ENCODE data around the gene FSTL4. TPM values are rescaled to one million over a fixed set of nuclear protein-coding genes. Genes with fewer than 3 reads are reported as not detected.
"Not testable (repeated sequence)": the region's sequence is repeated elsewhere in the genome, so short reads cannot be mapped to it uniquely, and the experiment has no call there.

FSTL4 gene
- total and polyA plus RNA-seq, 5 experiments from 2014 or later, result 1.5 to 1.6 TPM; not detected in 3

DNA sequence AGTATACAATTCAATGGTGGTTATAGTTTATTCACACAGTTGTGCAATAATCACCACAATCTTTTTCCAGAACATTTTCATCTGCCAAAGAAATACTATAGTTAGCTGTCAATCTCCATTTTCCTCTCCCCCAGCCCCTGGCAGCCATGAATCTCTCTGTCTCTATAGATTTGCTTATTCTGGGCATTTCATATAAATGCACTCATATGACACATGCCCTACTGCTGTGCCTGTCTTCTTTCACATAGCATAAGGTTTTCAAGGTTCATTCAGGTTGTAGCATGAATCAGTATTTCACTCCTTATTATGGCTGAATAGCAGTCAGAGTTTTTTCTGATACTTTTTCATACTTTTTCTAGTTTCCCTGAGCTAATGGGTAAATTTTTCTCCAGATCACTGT lies 432.9 kb downstream of the FSTL4 start:
- no peak for DNase-seq
- no peak overlapping the region for H3K4me3 Mint-ChIP-seq
- H3K27me3 Mint-ChIP-seq, result no peaks in the 10 kb centered on the region
- peaks cover 0 to 4% (median 0%) of the 10 kb centered on the region in 9 donors for H3K9me3 Mint-ChIP-seq
- POLR2A ChIA-PET, result interaction anchor here (0.6 kb wide), 1 partner anchor 970 kb away, joined by 3 read pairs; no protein-coding TSS in a partner anchor
- no peak for ATAC-seq
- no peaks in the 10 kb centered on the region for H3K4me1 Mint-ChIP-seq
- H3K27ac Mint-ChIP-seq, result no peak overlapping the region
- no peaks in the 10 kb centered on the region for H3K36me3 Mint-ChIP-seq

- ATAC-seq (peak; percentile 95 to 96), DNase-seq (peak; percentile 52 to 93 (median 80))
- H3K27me3 Mint-ChIP-seq, result not testable (repeated sequence)
- Mint-ChIP-seq H3K27ac (peak overlapping the region; percentile 73 to 95 (median 89)), H3K4me3 (peak overlapping the region; percentile 71 to 89 (median 85)), H3K36me3 (peaks cover 0 to 21% (median 12%) of the 10 kb centered on the region in 3 donors), H3K4me1 (peaks cover 18 to 37% (median 28%) of the 10 kb centered on the region in 4 donors), H3K9me3 (peaks cover 0 to 30% (median 16%) of the 10 kb centered on the region in 9 donors)
- POLR2A ChIA-PET, result interaction anchor here (0.8 to 1.6 kb wide), 8 partner anchors 23 to 1734 kb away, joined by 3 to 6 read pairs (median 4); partner anchors contain the start of genes C5orf24, HSPA4 and PCBD2
These were observed 441.5 kb downstream of the FSTL4 start for GRCh38 chr5:133170756-133171387.

DNA sequence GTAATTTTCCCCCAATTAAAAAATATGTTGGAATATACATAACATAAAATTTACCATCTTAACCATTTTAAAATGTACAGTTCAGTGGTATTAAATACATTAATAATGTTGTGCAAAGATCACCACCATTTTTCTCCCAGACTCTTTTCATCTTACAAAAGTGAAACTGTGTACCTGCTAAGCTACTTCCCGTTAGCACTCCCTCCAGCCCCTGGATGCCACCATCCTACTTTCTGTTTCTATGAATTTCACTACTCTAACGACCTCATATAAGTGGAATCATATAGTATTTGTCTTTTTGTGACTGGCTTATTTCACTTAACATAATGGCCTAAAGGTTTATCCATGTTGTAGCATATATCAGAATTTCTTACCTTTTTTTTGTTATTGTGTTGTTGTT lies 447.6 kb downstream of the FSTL4 start:
- Mint-ChIP-seq H3K27me3 (peaks cover 0 to 4% (median 0%) of the 10 kb centered on the region in 5 donors), H3K27ac (peak overlapping the region in 2 of 10 donors; percentile 5 to 44), H3K36me3 (peaks cover 0 to 18% (median 9%) of the 10 kb centered on the region in 3 donors), H3K4me1 (peaks cover 12 to 35% (median 20%) of the 10 kb centered on the region in 4 donors), H3K4me3 (peak overlapping the region in 1 of 10 donors; percentile 23), H3K9me3 (peaks cover 0 to 27% (median 14%) of the 10 kb centered on the region in 9 donors)
- DNase-seq, result no peak
- ATAC-seq, result no peak
- POLR2A ChIA-PET, result no interaction called here

- H3K4me3 Mint-ChIP-seq, result no peak overlapping the region
- H3K9me3 Mint-ChIP-seq, result peaks cover 0 to 23% (median 11%) of the 10 kb centered on the region in 9 donors
- POLR2A ChIA-PET, result no interaction called here
- ATAC-seq (no peak), DNase-seq (no peak)
- H3K27me3 Mint-ChIP-seq, result peaks cover 0 to 2% (median 0%) of the 10 kb centered on the region in 5 donors
- peaks cover 9 to 28% (median 14%) of the 10 kb centered on the region in 4 donors for H3K4me1 Mint-ChIP-seq
- peaks cover 0 to 16% (median 5%) of the 10 kb centered on the region in 3 donors for H3K36me3 Mint-ChIP-seq
- no peak overlapping the region for H3K27ac Mint-ChIP-seq
These were observed 448.5 kb downstream of the FSTL4 start for GRCh38 chr5:133163839-133164238.

- H3K4me1 Mint-ChIP-seq, result peaks cover 4 to 13% (median 6%) of the 10 kb centered on the region in 4 donors
- POLR2A ChIA-PET, result no interaction called here
- no peak for ATAC-seq
- DNase-seq, result no peak
- H3K27ac Mint-ChIP-seq, result peak overlapping the region in 1 of 10 donors; percentile 40
- no peaks in the 10 kb centered on the region for H3K27me3 Mint-ChIP-seq
- H3K9me3 Mint-ChIP-seq, result peaks cover 0 to 9% (median 0%) of the 10 kb centered on the region in 9 donors
- H3K4me3 Mint-ChIP-seq, result no peak overlapping the region
- H3K36me3 Mint-ChIP-seq, result peaks cover 0 to 3% (median 0%) of the 10 kb centered on the region in 3 donors
These were observed 452.8 kb downstream of the FSTL4 start for GRCh38 chr5:133159543-133159942.

DNA sequence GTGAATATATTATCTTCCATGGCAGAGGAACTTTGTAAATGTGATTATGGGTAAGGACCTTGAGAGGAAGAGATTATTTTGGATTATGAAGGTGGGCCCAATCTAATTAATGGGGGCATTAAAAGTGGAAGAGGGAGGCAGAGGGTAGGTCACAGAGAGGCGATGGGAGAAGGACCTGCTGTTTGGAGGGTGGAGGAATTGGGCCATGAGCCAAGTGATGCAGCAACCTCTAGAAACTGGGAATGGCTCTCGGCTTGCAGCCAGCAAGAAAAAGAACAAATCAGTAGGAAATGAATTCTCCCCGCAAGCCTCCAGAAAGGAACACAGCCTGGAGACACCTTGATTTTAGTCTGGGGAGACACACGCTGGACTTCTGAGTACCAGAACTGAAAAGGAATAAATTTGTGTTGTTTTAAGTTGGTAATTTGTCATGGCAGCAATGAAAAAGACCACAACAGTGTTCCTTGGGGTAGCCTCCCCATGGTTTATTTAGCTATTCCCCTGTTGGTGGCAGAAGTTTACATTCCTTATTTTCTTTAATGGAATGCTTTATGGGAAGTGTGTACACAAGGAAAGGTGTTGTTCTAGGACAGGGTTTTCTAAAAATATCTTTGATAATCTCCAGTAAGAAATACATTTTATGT lies 456.9 kb downstream of the FSTL4 start:
- peaks cover 0 to 9% (median 0%) of the 10 kb centered on the region in 9 donors for H3K9me3 Mint-ChIP-seq
- POLR2A ChIA-PET, result no interaction called here
- ATAC-seq (no peak), DNase-seq (no peak)
- peak overlapping the region in 1 of 10 donors; percentile 32 for H3K27ac Mint-ChIP-seq
- H3K27me3 Mint-ChIP-seq, result no peaks in the 10 kb centered on the region
- H3K4me3 Mint-ChIP-seq, result no peak overlapping the region
- H3K4me1 Mint-ChIP-seq, result peaks cover 0 to 8% (median 6%) of the 10 kb centered on the region in 4 donors
- H3K36me3 Mint-ChIP-seq, result peaks cover 0 to 3% (median 0%) of the 10 kb centered on the region in 3 donors

DNA sequence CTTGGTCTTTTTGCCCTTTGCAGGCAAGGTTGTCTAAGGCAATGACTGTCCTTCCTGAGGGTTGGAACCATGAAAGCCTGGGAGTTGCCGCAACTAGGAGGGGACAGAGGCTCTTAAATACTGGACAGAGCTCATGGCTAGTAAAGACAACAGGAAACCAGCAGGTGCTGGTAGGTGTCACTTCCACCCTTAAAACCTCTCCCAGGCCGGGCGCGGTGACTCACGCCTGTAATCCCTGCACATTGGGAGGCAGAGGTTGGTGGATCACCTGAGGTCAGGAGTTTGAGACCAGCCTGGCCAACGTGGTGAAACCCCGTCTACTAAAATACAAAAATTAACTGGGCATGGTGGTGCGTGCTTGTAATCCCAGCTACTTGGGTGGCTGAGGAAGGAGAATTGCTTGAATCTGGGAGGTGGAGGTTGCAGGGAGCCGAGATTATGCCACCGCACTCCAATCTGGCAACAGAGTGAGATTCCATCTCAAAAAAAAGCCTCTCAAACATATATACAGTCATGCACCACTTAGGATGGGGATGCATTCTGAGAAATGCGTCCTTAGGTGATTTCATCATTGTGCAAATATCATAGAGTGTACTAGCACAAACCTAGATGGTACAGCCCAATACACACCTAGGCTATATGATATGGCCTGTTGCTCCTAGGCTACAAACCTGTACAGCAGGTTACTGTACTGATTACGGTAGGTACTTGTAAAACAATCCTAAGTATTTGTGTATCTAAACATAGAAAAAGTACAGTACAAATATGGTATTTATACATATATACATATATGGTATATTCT lies 457.9 kb downstream of the FSTL4 start:
- POLR2A ChIA-PET, result no interaction called here
- ATAC-seq, result no peak

GRCh38 chr5:133150909-133151544 lies 461.3 kb downstream of the FSTL4 start:
- POLR2A ChIA-PET, result no interaction called here
- Mint-ChIP-seq H3K36me3 (no peaks in the 10 kb centered on the region), H3K27me3 (no peaks in the 10 kb centered on the region), H3K27ac (peak overlapping the region in 3 of 10 donors; percentile 25 to 60 (median 37)), H3K9me3 (no peaks in the 10 kb centered on the region), H3K4me1 (peaks cover 15 to 29% (median 20%) of the 10 kb centered on the region in 4 donors), H3K4me3 (no peak overlapping the region)
- ATAC-seq (no peak), DNase-seq (no peak)

More for the DNA sequence above, 457.9 kb downstream of the FSTL4 start:
- DNase-seq, result no peak
- Mint-ChIP-seq H3K4me1 (peaks cover 0 to under 1% (median under 1%) of the 10 kb centered on the region in 4 donors), H3K9me3 (peaks cover 0 to 5% (median 0%) of the 10 kb centered on the region in 9 donors), H3K36me3 (peaks cover 0 to 3% (median 0%) of the 10 kb centered on the region in 3 donors), H3K4me3 (no peak overlapping the region), H3K27me3 (no peaks in the 10 kb centered on the region), H3K27ac (no peak overlapping the region)

GRCh38 chr5:133149345-133149744 lies 463.0 kb downstream of the FSTL4 start:
- no peaks in the 10 kb centered on the region for H3K27me3 Mint-ChIP-seq
- H3K4me3 Mint-ChIP-seq, result no peak overlapping the region
- ATAC-seq (no peak), DNase-seq (no peak)
- H3K4me1 Mint-ChIP-seq, result peaks cover 17 to 29% (median 20%) of the 10 kb centered on the region in 4 donors
- POLR2A ChIA-PET, result no interaction called here
- H3K36me3 Mint-ChIP-seq, result peaks cover 0 to 3% (median 0%) of the 10 kb centered on the region in 3 donors
- peaks cover 0 to 5% (median 0%) of the 10 kb centered on the region in 9 donors for H3K9me3 Mint-ChIP-seq
- H3K27ac Mint-ChIP-seq, result peak overlapping the region in 3 of 10 donors; percentile 19 to 76 (median 74)

DNA sequence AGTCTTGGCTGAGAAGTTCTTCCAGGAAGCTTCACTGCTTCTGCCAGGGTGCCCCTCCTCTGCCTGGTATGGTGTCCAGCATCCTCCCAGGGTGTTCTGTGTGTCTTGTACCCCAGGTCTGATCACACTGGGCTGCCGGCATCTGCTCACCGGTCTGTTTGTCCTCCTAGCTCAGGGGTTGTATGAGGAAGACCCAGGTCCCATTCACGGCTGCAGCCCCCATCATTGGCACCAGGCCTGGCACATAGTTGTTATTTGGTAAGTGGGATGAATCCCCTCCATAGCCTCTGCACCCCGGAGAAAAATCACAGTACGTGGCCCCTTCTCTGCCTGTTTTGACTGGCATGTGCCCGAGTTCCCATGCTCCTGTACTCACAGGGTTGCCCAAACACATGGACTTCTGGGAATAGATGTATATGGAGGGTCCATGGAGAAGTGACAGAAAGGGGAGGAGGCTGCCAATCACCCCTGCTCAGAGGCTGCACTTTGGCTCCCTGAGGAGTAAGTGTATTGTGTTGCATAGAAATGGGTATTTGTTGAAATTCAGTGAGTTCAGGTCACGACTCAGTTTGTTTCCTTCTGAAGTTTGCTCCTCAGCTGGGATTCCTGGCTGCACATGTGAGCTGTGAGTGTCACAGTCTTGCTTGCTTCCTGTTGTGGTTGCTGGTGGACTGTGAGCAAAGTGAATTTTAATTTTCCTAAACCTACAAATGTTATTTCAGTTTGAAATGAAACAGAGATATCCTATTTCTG lies 464.4 kb downstream of the FSTL4 start:
- H3K4me1 Mint-ChIP-seq, result peaks cover 17 to 29% (median 20%) of the 10 kb centered on the region in 4 donors
- DNase-seq (peak in 1 of 10 donors; percentile 15), ATAC-seq (peak in 1 of 2 donors; percentile 48)
- peak overlapping the region in 8 of 10 donors; percentile 0 to 76 (median 18) for H3K27ac Mint-ChIP-seq
- H3K9me3 Mint-ChIP-seq, result peaks cover 0 to 14% (median 3%) of the 10 kb centered on the region in 9 donors
- POLR2A ChIA-PET, result interaction anchor here (1.0 kb wide), 2 partner anchors 10 to 19 kb away, joined by 3 to 4 read pairs; no protein-coding TSS in a partner anchor
- H3K36me3 Mint-ChIP-seq, result peaks cover 0 to 12% (median 5%) of the 10 kb centered on the region in 3 donors
- peak overlapping the region in 6 of 10 donors; percentile 1 to 56 (median 30) for H3K4me3 Mint-ChIP-seq
- peaks cover 0 to 1% (median 0%) of the 10 kb centered on the region in 5 donors for H3K27me3 Mint-ChIP-seq

DNA sequence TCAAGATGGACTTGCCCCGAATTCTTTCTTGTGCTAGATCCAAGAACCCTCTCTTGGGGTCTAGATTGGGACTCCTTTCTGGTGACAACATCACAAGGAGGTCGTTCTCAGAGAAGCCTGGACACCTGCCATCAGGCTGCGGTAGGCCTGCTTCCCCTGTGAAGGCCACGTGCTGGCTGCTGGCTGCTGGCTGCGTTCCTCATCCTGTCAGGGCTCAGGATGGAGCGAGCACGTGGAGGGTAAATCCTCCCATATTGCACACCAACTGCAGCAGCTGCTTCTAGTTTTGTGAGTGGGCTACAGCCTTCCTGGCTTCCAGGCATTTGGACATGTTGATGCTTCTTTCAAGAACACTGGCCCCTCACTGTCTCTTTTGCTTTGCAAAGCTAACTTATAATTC lies 464.9 kb downstream of the FSTL4 start:
- peaks cover 0 to 12% (median 5%) of the 10 kb centered on the region in 3 donors for H3K36me3 Mint-ChIP-seq
- ATAC-seq (peak; percentile 41 to 69), DNase-seq (peak in 5 of 10 donors; percentile 1 to 34 (median 26))
- H3K4me1 Mint-ChIP-seq, result peaks cover 17 to 29% (median 20%) of the 10 kb centered on the region in 4 donors
- H3K9me3 Mint-ChIP-seq, result peaks cover 0 to 14% (median 3%) of the 10 kb centered on the region in 9 donors
- POLR2A ChIA-PET, result interaction anchor here (1.0 kb wide), 2 partner anchors 11 to 18 kb away, joined by 3 to 4 read pairs; no protein-coding TSS in a partner anchor
- H3K4me3 Mint-ChIP-seq, result peak overlapping the region in 5 of 10 donors; percentile 1 to 56 (median 32)
- H3K27me3 Mint-ChIP-seq, result peaks cover 0 to 2% (median 0%) of the 10 kb centered on the region in 5 donors
- peak overlapping the region in 3 of 10 donors; percentile 13 to 76 (median 67) for H3K27ac Mint-ChIP-seq
